Stomach (tissue), 4 donors: ENCODE results near the gene CDC7.

Experiments used
- CTCF ChIP-seq, 7 experiments: fragments of 450-650 bp in 4 of 7; fragments of 200-600 bp in 3 of 7; sonication (generic) in 3 of 7; IDR thresholded peaks; one replicate each; pipeline ENCODE4 v1.5.1; 2016 to 2019; ENCODE audit warnings: antibody characterized with exemption in 7 of 7, control low read depth in 2 of 7, mild to moderate bottlenecking in 1 of 7
- EP300 ChIP-seq: sonication (generic); formaldehyde crosslinking; IDR thresholded peaks from one replicate; pipeline ENCODE4 v1.6.1; 2017; ENCODE audit warnings: antibody characterized with exemption
- POLR2A ChIP-seq, 4 donors: fragments of 450-650 bp; IDR thresholded peaks; one replicate each; pipeline ENCODE4 v1.6.1; 2016; ENCODE audit warnings: antibody characterized with exemption in 4 of 4, control low read depth in 2 of 4, mild to moderate bottlenecking in 1 of 4, moderate library complexity in 1 of 4

- TF ChIP-seq CTCF (IDR thresholded peaks at IDR 0.05) (no peak), POLR2A (IDR thresholded peaks at IDR 0.05) (no peak), EP300 (no peak)
Measured at GRCh38 chr1:91546876-91547275, 46.2 kb downstream of the CDC7 start.
